Measurements from ENCODE around the gene ZNFX1. TPM values are rescaled to one million over a fixed set of nuclear protein-coding genes. Genes with fewer than 3 reads are reported as not detected.

ZNFX1 gene
- polyA plus RNA-seq, 1 of the 3 experiments (the other 2 are of a cell fraction), result 3.9 TPM

DNA sequence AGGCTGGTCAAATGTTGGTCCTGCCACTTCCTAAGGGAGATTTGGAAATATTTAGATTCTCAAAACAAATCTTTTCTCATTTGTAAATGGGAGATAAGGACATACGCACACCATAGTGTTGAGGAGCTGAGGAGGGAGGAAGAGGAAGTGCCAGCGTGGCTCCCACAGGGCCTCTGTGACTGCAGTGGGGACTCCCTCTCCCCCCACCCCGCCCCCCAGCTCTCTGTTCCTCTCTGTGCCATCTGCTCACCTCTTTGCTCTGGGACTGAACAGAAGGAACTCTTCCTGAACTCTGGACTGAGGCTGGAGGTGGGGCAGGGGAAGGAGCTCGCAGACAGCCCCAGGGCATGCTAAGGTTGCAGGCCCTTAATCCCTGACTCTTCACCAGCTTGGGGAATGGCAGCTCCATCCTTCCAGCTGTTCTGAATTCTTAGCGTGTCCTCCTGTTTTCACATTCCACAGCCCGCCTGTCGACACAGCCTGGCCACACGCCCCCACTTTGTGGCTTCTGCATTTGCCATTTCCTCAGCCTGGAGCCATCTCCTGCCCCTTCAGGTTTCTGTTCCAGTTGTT is 47.2 kb downstream of the ZNFX1 start:
- H3K27me3 ChIP-seq (ENCODE audit: insufficient read depth), result no peaks in the 10 kb centered on the region
- no peak overlapping the region for H3K27ac ChIP-seq (ENCODE audit: low read depth in 2 of 2, low read length in 1 of 2)
- H3K9ac ChIP-seq, result no peak overlapping the region
- peaks cover 31 to 57% of the 10 kb centered on the region in 2 experiments for H3K36me3 ChIP-seq (replicated peaks in 1 of 2; ENCODE audit: control insufficient read depth in 1 of 2, insufficient read depth in 2 of 2, low read length in 1 of 2)
- no peaks in the 10 kb centered on the region; the same call in 1 of the 2 replicates for H3K79me2 ChIP-seq (ENCODE audit: insufficient read depth)
- DNase-seq, result no peak
- no peak overlapping the region for H2AFZ ChIP-seq (ENCODE audit: low read depth)
- ChIA-PET CTCF (interaction anchor here (1.1 to 2.1 kb wide), 2 partner anchors 14 kb away, joined by 4 to 7 read pairs; no protein-coding TSS in a partner anchor), POLR2A (no interaction called here)
- H3K9me2 ChIP-seq, result no peaks in the 10 kb centered on the region
- WGBS (ENCODE audit: low lambda C conversion rate), result 94% methylated on average over 8 of the region's 8 CpGs
- no peak overlapping the region for H3K4me2 ChIP-seq
- H3K4me3 ChIP-seq (ENCODE audit: low read depth in 2 of 2, low read length in 1 of 2), result no peak overlapping the region
- TF ChIP-seq TEAD4 (IDR thresholded peaks at IDR 0.05; ENCODE audit: borderline replicate concordance, insufficient read depth) (no peak), POLR2AphosphoS5 (IDR thresholded peaks at IDR 0.05; ENCODE audit: low read depth, low read length) (no peak), TAF1 (IDR thresholded peaks at IDR 0.05; ENCODE audit: borderline replicate concordance, low read depth, low read length) (no peak), RCOR1 (IDR thresholded peaks at IDR 0.05; ENCODE audit: low read length) (no peak), NFIC (IDR thresholded peaks at IDR 0.05; ENCODE audit: borderline replicate concordance) (no peak), EP300 (IDR thresholded peaks at IDR 0.05; ENCODE audit: borderline replicate concordance in 1 of 2, low read depth in 1 of 2, low read length in 1 of 2) (no peak), SMC3 (IDR thresholded peaks at IDR 0.05; ENCODE audit: low read depth, low read length) (no peak), JUND (IDR thresholded peaks at IDR 0.05) (no peak), ELF1 (IDR thresholded peaks at IDR 0.05) (no peak), NRF1 (IDR thresholded peaks at IDR 0.05; ENCODE audit: low read depth, low read length) (no peak), MEF2A (IDR thresholded peaks at IDR 0.05; ENCODE audit: borderline replicate concordance, low read depth) (no peak), RXRA (IDR thresholded peaks at IDR 0.05; ENCODE audit: borderline replicate concordance, low read depth) (no peak), YY1 (IDR thresholded peaks at IDR 0.05; ENCODE audit: low read depth) (no peak), FOXM1 (IDR thresholded peaks at IDR 0.05; ENCODE audit: low read depth) (no peak), SIN3A (IDR thresholded peaks at IDR 0.05; ENCODE audit: borderline replicate concordance, low read depth, low read length) (no peak)
- TF ChIP-seq, protein P1, sequence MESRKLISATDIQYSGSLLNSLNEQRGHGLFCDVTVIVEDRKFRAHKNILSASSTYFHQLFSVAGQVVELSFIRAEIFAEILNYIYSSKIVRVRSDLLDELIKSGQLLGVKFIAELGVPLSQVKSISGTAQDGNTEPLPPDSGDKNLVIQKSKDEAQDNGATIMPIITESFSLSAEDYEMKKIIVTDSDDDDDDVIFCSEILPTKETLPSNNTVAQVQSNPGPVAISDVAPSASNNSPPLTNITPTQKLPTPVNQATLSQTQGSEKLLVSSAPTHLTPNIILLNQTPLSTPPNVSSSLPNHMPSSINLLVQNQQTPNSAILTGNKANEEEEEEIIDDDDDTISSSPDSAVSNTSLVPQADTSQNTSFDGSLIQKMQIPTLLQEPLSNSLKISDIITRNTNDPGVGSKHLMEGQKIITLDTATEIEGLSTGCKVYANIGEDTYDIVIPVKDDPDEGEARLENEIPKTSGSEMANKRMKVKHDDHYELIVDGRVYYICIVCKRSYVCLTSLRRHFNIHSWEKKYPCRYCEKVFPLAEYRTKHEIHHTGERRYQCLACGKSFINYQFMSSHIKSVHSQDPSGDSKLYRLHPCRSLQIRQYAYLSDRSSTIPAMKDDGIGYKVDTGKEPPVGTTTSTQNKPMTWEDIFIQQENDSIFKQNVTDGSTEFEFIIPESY (IDR thresholded peaks at IDR 0.05; ENCODE audit: borderline replicate concordance, low read depth), result no peak
- TF ChIP-seq, protein P2, sequence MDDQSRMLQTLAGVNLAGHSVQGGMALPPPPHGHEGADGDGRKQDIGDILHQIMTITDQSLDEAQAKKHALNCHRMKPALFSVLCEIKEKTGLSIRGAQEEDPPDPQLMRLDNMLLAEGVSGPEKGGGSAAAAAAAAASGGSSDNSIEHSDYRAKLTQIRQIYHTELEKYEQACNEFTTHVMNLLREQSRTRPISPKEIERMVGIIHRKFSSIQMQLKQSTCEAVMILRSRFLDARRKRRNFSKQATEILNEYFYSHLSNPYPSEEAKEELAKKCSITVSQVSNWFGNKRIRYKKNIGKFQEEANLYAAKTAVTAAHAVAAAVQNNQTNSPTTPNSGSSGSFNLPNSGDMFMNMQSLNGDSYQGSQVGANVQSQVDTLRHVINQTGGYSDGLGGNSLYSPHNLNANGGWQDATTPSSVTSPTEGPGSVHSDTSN (IDR thresholded peaks at IDR 0.05), result no peak
- TF ChIP-seq, protein P3, sequence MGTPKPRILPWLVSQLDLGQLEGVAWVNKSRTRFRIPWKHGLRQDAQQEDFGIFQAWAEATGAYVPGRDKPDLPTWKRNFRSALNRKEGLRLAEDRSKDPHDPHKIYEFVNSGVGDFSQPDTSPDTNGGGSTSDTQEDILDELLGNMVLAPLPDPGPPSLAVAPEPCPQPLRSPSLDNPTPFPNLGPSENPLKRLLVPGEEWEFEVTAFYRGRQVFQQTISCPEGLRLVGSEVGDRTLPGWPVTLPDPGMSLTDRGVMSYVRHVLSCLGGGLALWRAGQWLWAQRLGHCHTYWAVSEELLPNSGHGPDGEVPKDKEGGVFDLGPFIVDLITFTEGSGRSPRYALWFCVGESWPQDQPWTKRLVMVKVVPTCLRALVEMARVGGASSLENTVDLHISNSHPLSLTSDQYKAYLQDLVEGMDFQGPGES (IDR thresholded peaks at IDR 0.05; ENCODE audit: low read depth, low read length), result no peak
- TF ChIP-seq, protein P4, sequence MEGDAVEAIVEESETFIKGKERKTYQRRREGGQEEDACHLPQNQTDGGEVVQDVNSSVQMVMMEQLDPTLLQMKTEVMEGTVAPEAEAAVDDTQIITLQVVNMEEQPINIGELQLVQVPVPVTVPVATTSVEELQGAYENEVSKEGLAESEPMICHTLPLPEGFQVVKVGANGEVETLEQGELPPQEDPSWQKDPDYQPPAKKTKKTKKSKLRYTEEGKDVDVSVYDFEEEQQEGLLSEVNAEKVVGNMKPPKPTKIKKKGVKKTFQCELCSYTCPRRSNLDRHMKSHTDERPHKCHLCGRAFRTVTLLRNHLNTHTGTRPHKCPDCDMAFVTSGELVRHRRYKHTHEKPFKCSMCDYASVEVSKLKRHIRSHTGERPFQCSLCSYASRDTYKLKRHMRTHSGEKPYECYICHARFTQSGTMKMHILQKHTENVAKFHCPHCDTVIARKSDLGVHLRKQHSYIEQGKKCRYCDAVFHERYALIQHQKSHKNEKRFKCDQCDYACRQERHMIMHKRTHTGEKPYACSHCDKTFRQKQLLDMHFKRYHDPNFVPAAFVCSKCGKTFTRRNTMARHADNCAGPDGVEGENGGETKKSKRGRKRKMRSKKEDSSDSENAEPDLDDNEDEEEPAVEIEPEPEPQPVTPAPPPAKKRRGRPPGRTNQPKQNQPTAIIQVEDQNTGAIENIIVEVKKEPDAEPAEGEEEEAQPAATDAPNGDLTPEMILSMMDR (IDR thresholded peaks at IDR 0.05), result no peak
- no peaks in the 10 kb centered on the region for H3K9me3 ChIP-seq
- H4K20me1 ChIP-seq (ENCODE audit: insufficient read depth), result no peaks in the 10 kb centered on the region
- no peaks in the 10 kb centered on the region for H3F3A ChIP-seq (replicated peaks; ENCODE audit: insufficient read depth)
- H3K4me1 ChIP-seq (ENCODE audit: control insufficient read depth in 1 of 2, insufficient read depth in 2 of 2, low read depth in 1 of 2, low read length in 1 of 2), result no peaks in the 10 kb centered on the region
